ENCODE measurements around the gene KCTD17.

DNA sequence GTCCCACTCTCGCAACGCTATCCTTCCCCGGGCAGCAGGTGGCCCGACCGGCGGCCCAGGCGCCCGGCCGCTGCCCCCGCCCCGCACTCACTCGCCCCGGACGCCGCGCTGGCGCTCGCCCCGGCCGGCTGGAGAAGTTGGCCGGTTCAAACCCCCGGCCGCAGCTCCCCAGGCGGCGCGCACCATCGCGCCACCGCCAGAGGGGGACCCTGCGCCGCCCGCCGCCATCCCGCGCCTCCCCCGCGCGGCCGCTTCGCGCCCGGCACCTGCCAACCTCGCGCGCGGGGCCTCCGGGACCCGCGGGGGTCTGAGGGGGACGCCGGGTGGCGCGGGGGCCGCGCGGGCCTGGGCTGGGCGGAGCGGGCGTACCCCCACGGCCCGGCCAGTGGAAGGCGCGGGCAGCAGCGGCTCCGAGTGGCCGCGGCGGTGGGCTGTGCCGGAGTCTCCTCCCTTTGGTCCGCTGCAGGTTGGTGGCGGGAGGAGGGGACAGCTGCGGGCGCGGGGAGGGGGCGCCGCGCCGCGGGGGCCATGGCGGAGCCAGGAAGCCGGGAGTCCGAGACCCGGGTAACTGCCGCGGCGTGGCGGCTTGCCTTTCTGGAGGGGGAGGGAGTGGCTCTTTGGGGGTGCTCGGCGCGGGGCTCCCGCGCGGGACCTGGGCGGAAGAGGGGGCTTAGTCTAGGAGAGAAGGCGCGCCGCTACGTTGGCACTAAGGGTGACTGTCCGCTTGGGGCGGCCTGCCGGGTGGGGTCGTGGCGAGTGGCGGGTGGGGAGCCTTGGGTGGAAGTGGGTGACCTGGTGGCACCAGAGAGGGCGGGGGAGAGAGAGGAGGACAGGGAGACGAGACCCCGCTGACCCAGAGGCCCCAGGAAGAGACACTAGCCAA, 32.0 kb upstream of the KCTD17 start, which contains the start of the genes MPST and TST:
- TF ChIP-seq, protein P1, sequence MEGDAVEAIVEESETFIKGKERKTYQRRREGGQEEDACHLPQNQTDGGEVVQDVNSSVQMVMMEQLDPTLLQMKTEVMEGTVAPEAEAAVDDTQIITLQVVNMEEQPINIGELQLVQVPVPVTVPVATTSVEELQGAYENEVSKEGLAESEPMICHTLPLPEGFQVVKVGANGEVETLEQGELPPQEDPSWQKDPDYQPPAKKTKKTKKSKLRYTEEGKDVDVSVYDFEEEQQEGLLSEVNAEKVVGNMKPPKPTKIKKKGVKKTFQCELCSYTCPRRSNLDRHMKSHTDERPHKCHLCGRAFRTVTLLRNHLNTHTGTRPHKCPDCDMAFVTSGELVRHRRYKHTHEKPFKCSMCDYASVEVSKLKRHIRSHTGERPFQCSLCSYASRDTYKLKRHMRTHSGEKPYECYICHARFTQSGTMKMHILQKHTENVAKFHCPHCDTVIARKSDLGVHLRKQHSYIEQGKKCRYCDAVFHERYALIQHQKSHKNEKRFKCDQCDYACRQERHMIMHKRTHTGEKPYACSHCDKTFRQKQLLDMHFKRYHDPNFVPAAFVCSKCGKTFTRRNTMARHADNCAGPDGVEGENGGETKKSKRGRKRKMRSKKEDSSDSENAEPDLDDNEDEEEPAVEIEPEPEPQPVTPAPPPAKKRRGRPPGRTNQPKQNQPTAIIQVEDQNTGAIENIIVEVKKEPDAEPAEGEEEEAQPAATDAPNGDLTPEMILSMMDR (IDR thresholded peaks at IDR 0.05), result peak in 5 of 6 experiments; percentile 16 to 79 (median 66)
- TF ChIP-seq POLR2A (IDR thresholded peaks at IDR 0.05), result peak; percentile 57 to 90

Measured in Peyer's patch (tissue), 4 donors.